SK-N-SH (cell line): ENCODE measurements around the gene ASCC2. TPM values are rescaled to one million over a fixed set of nuclear protein-coding genes. Genes with fewer than 3 reads are reported as not detected.
A peak's percentile ranks its signal among the peaks of the same experiment; 100 is the strongest.

Experiments
- CHD2 ChIP-seq: fragments of 150-350 bp; IDR thresholded peaks from 2 replicates; pipeline ENCODE4 v1.6.1; 2018; ENCODE audit warnings: low read length; ENCODE audit not compliant: partially characterized antibody
- FOSL2 ChIP-seq: IDR thresholded peaks from 2 replicates; pipeline ENCODE4 v1.4.0; 2012; ENCODE audit warnings: low read depth, mild to moderate bottlenecking, moderate library complexity, borderline replicate concordance
- FOXJ3 ChIP-seq: sonication (generic); formaldehyde crosslinking; IDR thresholded peaks from 2 replicates; pipeline ENCODE4 v1.5.1; 2020; ENCODE audit warnings: mild to moderate bottlenecking, missing genetic modification reagents
- GATA2 ChIP-seq: sonication (generic); formaldehyde crosslinking; IDR thresholded peaks from 2 replicates; pipeline ENCODE4 v1.5.0; 2020; ENCODE audit warnings: mild to moderate bottlenecking, missing genetic modification reagents
- JUND ChIP-seq: IDR thresholded peaks from 2 replicates; pipeline ENCODE4 v1.4.0; 2012
- MXI1 ChIP-seq: IDR thresholded peaks from 2 replicates; pipeline ENCODE4 v1.6.1; 2012; ENCODE audit warnings: mild to moderate bottlenecking, low read depth, low read length, improper control_type of control experiment
- NRF1 ChIP-seq: IDR thresholded peaks from 2 replicates; pipeline ENCODE4 v1.6.1; 2012; ENCODE audit warnings: low read depth, mild to moderate bottlenecking, low read length
- POLR2AphosphoS5 ChIP-seq: IDR thresholded peaks from 2 replicates; pipeline ENCODE4 v1.6.1; 2012; ENCODE audit warnings: low read depth, low read length
- RAD21 ChIP-seq: IDR thresholded peaks from 2 replicates; pipeline ENCODE4 v1.6.1; 2012; ENCODE audit warnings: mild to moderate bottlenecking, low read length
- RCOR1 ChIP-seq: fragments of 150-350 bp; IDR thresholded peaks from 2 replicates; pipeline ENCODE4 v1.6.1; 2017; ENCODE audit warnings: antibody characterized with exemption, low read length
- RFX5 ChIP-seq: IDR thresholded peaks from 2 replicates; pipeline ENCODE4 v1.6.1; 2012; ENCODE audit warnings: mild to moderate bottlenecking, improper control_type of control experiment, low read length
- SIN3A ChIP-seq: IDR thresholded peaks from 2 replicates; pipeline ENCODE4 v1.6.1; 2012; ENCODE audit warnings: low read depth, mild to moderate bottlenecking, low read length, moderate library complexity, borderline replicate concordance
- polyA plus RNA-seq, 3 experiments: library from polyadenylated mRNA; depleted of rRNA; stranded (reverse); fragments of >200 nt; gene quantifications; 2 replicates each; pipeline ENCODE4 v1.2.3, GENCODE V29; 2012
- TF ChIP-seq, protein P1 (sequence below): fragments of 200-600 bp; sonication (generic); IDR thresholded peaks from 2 replicates; pipeline ENCODE4 v1.6.1; 2017; ENCODE audit warnings: antibody characterized with exemption, mild to moderate bottlenecking, moderate library complexity
- TF ChIP-seq, protein P2 (sequence below): IDR thresholded peaks from 2 replicates; pipeline ENCODE4; 2012
- TF ChIP-seq, protein P3 (sequence below): fragments of 150-350 bp; IDR thresholded peaks from 2 replicates; pipeline ENCODE4 v1.6.1; 2017; ENCODE audit warnings: antibody characterized with exemption, low read length, low read depth, borderline replicate concordance
- TF ChIP-seq, protein P4 (sequence below): IDR thresholded peaks from 2 replicates; pipeline ENCODE4 v1.4.0; 2012; ENCODE audit warnings: low read depth
- TF ChIP-seq, protein P5 (sequence below): IDR thresholded peaks from 2 replicates; pipeline ENCODE4 v1.6.1; 2012; ENCODE audit warnings: mild to moderate bottlenecking, low read depth, low read length, moderate library complexity

ASCC2 gene
- polyA plus RNA-seq, 1 of the 3 experiments (the other 2 are of a cell fraction), result 82.0 TPM

DNA sequence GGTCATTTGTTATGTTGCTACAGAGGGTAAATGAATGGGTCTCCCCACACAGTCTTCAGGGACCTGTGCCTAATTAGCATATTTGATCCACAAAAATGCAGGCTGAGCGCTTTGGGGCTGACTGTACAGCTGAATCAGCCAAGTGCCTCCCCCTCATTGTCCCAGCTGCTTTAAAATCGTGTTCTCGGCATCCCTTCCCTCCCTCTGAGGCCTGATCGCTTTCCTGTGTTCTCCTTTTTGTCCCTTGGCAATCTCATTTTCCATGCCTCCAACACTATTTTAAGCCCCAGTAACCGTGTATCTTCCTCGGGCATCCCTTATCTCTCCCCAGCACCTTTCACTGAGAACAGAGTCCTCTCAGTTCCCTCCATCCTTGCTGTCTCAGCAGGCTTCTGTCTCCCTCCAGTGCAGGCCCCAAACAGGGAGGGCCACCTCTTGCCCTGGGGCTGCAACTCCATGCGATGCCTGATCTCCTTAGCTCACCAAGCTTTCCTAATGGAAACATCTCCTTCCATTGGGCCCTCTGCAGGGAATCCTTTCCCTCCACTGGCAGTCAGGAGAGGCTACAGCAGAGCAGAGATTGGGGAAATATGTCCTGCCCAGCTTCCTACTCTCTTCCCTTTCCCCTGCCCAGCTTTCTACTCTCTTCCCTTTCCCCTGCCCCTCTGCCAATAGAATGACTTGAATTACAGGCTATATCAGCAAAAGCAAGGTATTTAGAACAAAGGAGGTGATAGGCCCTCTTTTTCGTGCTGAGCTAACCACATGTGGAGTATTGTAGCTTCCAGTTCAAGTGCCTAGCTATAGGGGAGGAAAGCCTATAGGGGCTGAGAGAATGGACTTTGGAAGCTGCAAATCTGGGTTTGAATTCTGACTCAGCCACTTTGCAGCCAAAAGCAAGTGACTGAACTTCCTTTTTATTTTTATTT is 57.1 kb downstream of the ASCC2 start (continued):
- TF ChIP-seq, protein P1, sequence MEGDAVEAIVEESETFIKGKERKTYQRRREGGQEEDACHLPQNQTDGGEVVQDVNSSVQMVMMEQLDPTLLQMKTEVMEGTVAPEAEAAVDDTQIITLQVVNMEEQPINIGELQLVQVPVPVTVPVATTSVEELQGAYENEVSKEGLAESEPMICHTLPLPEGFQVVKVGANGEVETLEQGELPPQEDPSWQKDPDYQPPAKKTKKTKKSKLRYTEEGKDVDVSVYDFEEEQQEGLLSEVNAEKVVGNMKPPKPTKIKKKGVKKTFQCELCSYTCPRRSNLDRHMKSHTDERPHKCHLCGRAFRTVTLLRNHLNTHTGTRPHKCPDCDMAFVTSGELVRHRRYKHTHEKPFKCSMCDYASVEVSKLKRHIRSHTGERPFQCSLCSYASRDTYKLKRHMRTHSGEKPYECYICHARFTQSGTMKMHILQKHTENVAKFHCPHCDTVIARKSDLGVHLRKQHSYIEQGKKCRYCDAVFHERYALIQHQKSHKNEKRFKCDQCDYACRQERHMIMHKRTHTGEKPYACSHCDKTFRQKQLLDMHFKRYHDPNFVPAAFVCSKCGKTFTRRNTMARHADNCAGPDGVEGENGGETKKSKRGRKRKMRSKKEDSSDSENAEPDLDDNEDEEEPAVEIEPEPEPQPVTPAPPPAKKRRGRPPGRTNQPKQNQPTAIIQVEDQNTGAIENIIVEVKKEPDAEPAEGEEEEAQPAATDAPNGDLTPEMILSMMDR, result no peak
- TF ChIP-seq, protein P2, sequence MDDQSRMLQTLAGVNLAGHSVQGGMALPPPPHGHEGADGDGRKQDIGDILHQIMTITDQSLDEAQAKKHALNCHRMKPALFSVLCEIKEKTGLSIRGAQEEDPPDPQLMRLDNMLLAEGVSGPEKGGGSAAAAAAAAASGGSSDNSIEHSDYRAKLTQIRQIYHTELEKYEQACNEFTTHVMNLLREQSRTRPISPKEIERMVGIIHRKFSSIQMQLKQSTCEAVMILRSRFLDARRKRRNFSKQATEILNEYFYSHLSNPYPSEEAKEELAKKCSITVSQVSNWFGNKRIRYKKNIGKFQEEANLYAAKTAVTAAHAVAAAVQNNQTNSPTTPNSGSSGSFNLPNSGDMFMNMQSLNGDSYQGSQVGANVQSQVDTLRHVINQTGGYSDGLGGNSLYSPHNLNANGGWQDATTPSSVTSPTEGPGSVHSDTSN, result peak; percentile 63
- no peak for TF ChIP-seq GATA2
- TF ChIP-seq RAD21, result no peak
- TF ChIP-seq, protein P3, sequence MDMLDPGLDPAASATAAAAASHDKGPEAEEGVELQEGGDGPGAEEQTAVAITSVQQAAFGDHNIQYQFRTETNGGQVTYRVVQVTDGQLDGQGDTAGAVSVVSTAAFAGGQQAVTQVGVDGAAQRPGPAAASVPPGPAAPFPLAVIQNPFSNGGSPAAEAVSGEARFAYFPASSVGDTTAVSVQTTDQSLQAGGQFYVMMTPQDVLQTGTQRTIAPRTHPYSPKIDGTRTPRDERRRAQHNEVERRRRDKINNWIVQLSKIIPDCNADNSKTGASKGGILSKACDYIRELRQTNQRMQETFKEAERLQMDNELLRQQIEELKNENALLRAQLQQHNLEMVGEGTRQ, result no peak
- TF ChIP-seq, protein P4, sequence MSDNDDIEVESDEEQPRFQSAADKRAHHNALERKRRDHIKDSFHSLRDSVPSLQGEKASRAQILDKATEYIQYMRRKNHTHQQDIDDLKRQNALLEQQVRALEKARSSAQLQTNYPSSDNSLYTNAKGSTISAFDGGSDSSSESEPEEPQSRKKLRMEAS, result peak; percentile 54
- TF ChIP-seq RCOR1, result no peak
- TF ChIP-seq CHD2, result no peak
- no peak for TF ChIP-seq MXI1
- peak; percentile 94 for TF ChIP-seq FOSL2
- no peak for TF ChIP-seq FOXJ3 (CRISPR knock-in tag)
- TF ChIP-seq, protein P5, sequence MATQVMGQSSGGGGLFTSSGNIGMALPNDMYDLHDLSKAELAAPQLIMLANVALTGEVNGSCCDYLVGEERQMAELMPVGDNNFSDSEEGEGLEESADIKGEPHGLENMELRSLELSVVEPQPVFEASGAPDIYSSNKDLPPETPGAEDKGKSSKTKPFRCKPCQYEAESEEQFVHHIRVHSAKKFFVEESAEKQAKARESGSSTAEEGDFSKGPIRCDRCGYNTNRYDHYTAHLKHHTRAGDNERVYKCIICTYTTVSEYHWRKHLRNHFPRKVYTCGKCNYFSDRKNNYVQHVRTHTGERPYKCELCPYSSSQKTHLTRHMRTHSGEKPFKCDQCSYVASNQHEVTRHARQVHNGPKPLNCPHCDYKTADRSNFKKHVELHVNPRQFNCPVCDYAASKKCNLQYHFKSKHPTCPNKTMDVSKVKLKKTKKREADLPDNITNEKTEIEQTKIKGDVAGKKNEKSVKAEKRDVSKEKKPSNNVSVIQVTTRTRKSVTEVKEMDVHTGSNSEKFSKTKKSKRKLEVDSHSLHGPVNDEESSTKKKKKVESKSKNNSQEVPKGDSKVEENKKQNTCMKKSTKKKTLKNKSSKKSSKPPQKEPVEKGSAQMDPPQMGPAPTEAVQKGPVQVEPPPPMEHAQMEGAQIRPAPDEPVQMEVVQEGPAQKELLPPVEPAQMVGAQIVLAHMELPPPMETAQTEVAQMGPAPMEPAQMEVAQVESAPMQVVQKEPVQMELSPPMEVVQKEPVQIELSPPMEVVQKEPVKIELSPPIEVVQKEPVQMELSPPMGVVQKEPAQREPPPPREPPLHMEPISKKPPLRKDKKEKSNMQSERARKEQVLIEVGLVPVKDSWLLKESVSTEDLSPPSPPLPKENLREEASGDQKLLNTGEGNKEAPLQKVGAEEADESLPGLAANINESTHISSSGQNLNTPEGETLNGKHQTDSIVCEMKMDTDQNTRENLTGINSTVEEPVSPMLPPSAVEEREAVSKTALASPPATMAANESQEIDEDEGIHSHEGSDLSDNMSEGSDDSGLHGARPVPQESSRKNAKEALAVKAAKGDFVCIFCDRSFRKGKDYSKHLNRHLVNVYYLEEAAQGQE, result no peak
- peak; percentile 52; the same call in 1 of the 2 replicates for TF ChIP-seq SIN3A
- TF ChIP-seq JUND, result peak; percentile 81
- TF ChIP-seq RFX5, result no peak
- peak; percentile 67 for TF ChIP-seq POLR2AphosphoS5
- no peak for TF ChIP-seq NRF1
